Measurements from ENCODE around the gene ZNF692.
"Not testable (repeated sequence)": the region's sequence is repeated elsewhere in the genome, so short reads cannot be mapped to it uniquely, and the experiment has no call there.

ZNF692 gene

GRCh38 chr1:248890549-248891498, 31.9 kb upstream of the ZNF692 start:
- H3K79me2 ChIP-seq (ENCODE audit: insufficient read depth, low read depth): no peaks in the 10 kb centered on the region
- no peaks in the 10 kb centered on the region for H3K36me3 ChIP-seq (ENCODE audit: insufficient read depth)
- no peaks in the 10 kb centered on the region for H3K4me1 ChIP-seq (ENCODE audit: low read depth, poor library complexity, severe bottlenecking)
- H3K9ac ChIP-seq: no peak overlapping the region
- H3K4me2 ChIP-seq: no peak overlapping the region
- no peak overlapping the region for H3K27ac ChIP-seq
- H2AFZ ChIP-seq (ENCODE audit: low read depth): no peak overlapping the region
- H3K27me3 ChIP-seq (ENCODE audit: insufficient read depth, low read depth): no peaks in the 10 kb centered on the region
- H4K20me1 ChIP-seq (ENCODE audit: insufficient read depth): no peaks in the 10 kb centered on the region
- no peak for TF ChIP-seq CTCF (conservative IDR thresholded peaks at IDR 0.05; ENCODE audit: low read depth, low read length)
- H3K4me3 ChIP-seq (IDR thresholded peaks at IDR 0.05; ENCODE audit: insufficient read depth, low read depth, low read length): no peak overlapping the region

- H3K4me2 ChIP-seq; H3K4me1 ChIP-seq (ENCODE audit: low read depth, poor library complexity, severe bottlenecking); H3K36me3 ChIP-seq (ENCODE audit: insufficient read depth); H3K27me3 ChIP-seq (ENCODE audit: insufficient read depth, low read depth); H3K79me2 ChIP-seq (ENCODE audit: insufficient read depth, low read depth); H3K9ac ChIP-seq; H2AFZ ChIP-seq (ENCODE audit: low read depth); H3K27ac ChIP-seq; H3K4me3 ChIP-seq (IDR thresholded peaks at IDR 0.05; ENCODE audit: insufficient read depth, low read depth, low read length); H4K20me1 ChIP-seq (ENCODE audit: insufficient read depth): not testable (repeated sequence)
Observed at GRCh38 chr1:248889914-248890243, 31.0 kb upstream of the ZNF692 start.

- H3K9ac ChIP-seq: no peak overlapping the region
- H3K4me1 ChIP-seq (ENCODE audit: low read depth, poor library complexity, severe bottlenecking): peaks cover 8% of the 10 kb centered on the region
- H4K20me1 ChIP-seq (ENCODE audit: insufficient read depth): no peaks in the 10 kb centered on the region
- H2AFZ ChIP-seq (ENCODE audit: low read depth): no peak overlapping the region
- no peaks in the 10 kb centered on the region for H3K79me2 ChIP-seq (ENCODE audit: insufficient read depth, low read depth)
- no peak overlapping the region for H3K27ac ChIP-seq
- H3K4me3 ChIP-seq (IDR thresholded peaks at IDR 0.05; ENCODE audit: insufficient read depth, low read depth, low read length): no peak overlapping the region
- no peak for TF ChIP-seq CTCF (conservative IDR thresholded peaks at IDR 0.05; ENCODE audit: low read depth, low read length)
- no peaks in the 10 kb centered on the region for H3K36me3 ChIP-seq (ENCODE audit: insufficient read depth)
- no peak overlapping the region for H3K4me2 ChIP-seq
- H3K27me3 ChIP-seq (ENCODE audit: insufficient read depth, low read depth): no peaks in the 10 kb centered on the region
Observed at GRCh38 chr1:248886237-248886895, 27.5 kb upstream of the ZNF692 start.

GRCh38 chr1:248885646-248886045, 26.8 kb upstream of the ZNF692 start:
- no peak overlapping the region for H2AFZ ChIP-seq (ENCODE audit: low read depth)
- peaks cover 8% of the 10 kb centered on the region for H3K4me1 ChIP-seq (ENCODE audit: low read depth, poor library complexity, severe bottlenecking)
- H3K27ac ChIP-seq: no peak overlapping the region
- H3K36me3 ChIP-seq (ENCODE audit: insufficient read depth): no peaks in the 10 kb centered on the region
- H3K27me3 ChIP-seq (ENCODE audit: insufficient read depth, low read depth): no peaks in the 10 kb centered on the region
- no peak overlapping the region for H3K9ac ChIP-seq
- H3K4me2 ChIP-seq: no peak overlapping the region
- no peaks in the 10 kb centered on the region for H4K20me1 ChIP-seq (ENCODE audit: insufficient read depth)
- no peak overlapping the region for H3K4me3 ChIP-seq (IDR thresholded peaks at IDR 0.05; ENCODE audit: insufficient read depth, low read depth, low read length)
- no peaks in the 10 kb centered on the region for H3K79me2 ChIP-seq (ENCODE audit: insufficient read depth, low read depth)
- no peak for TF ChIP-seq CTCF (conservative IDR thresholded peaks at IDR 0.05; ENCODE audit: low read depth, low read length)

Data from KMS-11 (cell line).